HL-60 (cell line): ENCODE results near the gene INO80.

Experiments
- CTCF ChIP-seq: IDR thresholded peaks from one replicate; pipeline ENCODE4 v1.5.1; 2011; ENCODE audit warnings: low read length, control low read depth, inconsistent platforms; ENCODE audit not compliant: insufficient read depth
- GABPA ChIP-seq: IDR thresholded peaks from 2 replicates; pipeline ENCODE4 v1.6.1; 2012; ENCODE audit warnings: low read depth
- POLR2AphosphoS5 ChIP-seq: IDR thresholded peaks from 2 replicates; pipeline ENCODE4 v1.6.1; 2012; ENCODE audit warnings: low read depth

- TF ChIP-seq CTCF (no peak), POLR2AphosphoS5 (no peak), GABPA (no peak)
Measured at GRCh38 chr15:41133454-41133853, 17.4 kb upstream of the INO80 start.
